Endothelial cell of umbilical vein (primary cell): ENCODE data around the gene SLC10A7. TPM values are rescaled to one million over a fixed set of nuclear protein-coding genes. Genes with fewer than 3 reads are reported as not detected.

Source experiments
- BruUV-seq: library from RNA; stranded (reverse); fragments of 400-500 nt; replicated peaks from 2 replicates; lab custom pipeline; 2021; lab: Mats Ljungman, UMichigan
- CTCF ChIA-PET: fragments of 300-600, 350-600 bp; sonication (Branson Sonifier 250); formaldehyde crosslinking; loops from one replicate; lab custom pipeline; 2021; ENCODE audit warnings: antibody characterized with exemption, inconsistent platforms; lab: Charles Lee
- POLR2A ChIA-PET: fragments of 300-600, 350-600 bp; sonication (Branson Sonifier 250); formaldehyde crosslinking; loops from one replicate; lab custom pipeline; 2021; ENCODE audit warnings: antibody characterized with exemption, inconsistent platforms; lab: Charles Lee
- DNase-seq: peaks from one replicate; pipeline ENCODE4 v3.0.0-alpha.2; 2011; ENCODE audit warnings: low read depth, low spot score
- FAIRE-seq: peaks from 2 replicates; lab custom pipeline; 2011; peaks lifted over from hg19 to GRCh38; lab: Jason Lieb, UNC
- H2AFZ ChIP-seq: 2 replicates; pipeline ENCODE4 v1.6.0; 2012; ENCODE audit warnings: low read depth, low read length, control low read depth, inconsistent platforms
- H3K27ac ChIP-seq: 2 replicates; pipeline ENCODE4 v1.5.1; 2011; ENCODE audit warnings: low read depth, mild to moderate bottlenecking, control low read depth, low read length, moderate library complexity; ENCODE audit not compliant: insufficient read depth
- H3K27me3 ChIP-seq, 2 experiments: 2 replicates each; pipeline versions ENCODE4 v1.6.0 to v1.6.1; 2011; ENCODE audit warnings: low read length in 2 of 2, mixed read lengths in 1 of 2; ENCODE audit not compliant: control insufficient read depth in 2 of 2, insufficient read depth in 2 of 2
- H3K36me3 ChIP-seq, 2 experiments: 2 replicates in 1 of 2; 3 replicates in 1 of 2; pipeline ENCODE4 v1.5.1; 2011; ENCODE audit warnings: low read length in 2 of 2, mild to moderate bottlenecking in 1 of 2, moderate library complexity in 1 of 2; ENCODE audit not compliant: control insufficient read depth in 2 of 2, insufficient read depth in 2 of 2; ENCODE audit errors: extremely low read depth in 1 of 2
- H3K4me1 ChIP-seq: 3 replicates; pipeline ENCODE4 v1.5.1; 2011; ENCODE audit warnings: mild to moderate bottlenecking, low read length; ENCODE audit not compliant: control insufficient read depth, insufficient read depth; ENCODE audit errors: extremely low read depth
- H3K4me2 ChIP-seq: 2 replicates; pipeline ENCODE4 v1.6.1; 2011; ENCODE audit warnings: low read length, control low read depth, mixed read lengths; ENCODE audit not compliant: insufficient read depth
- H3K4me3 ChIP-seq, 3 experiments: fragments of 200-600 bp in 1 of 3; sonication (generic), shearing (Covaris generic) in 1 of 3; replicated peaks in 1 of 3; 2 replicates each; pipeline ENCODE4 v1.5.1; 2011 to 2016; ENCODE audit warnings: control low read depth in 3 of 3, low read length in 3 of 3, mild to moderate bottlenecking in 2 of 3, inconsistent platforms in 1 of 3, low read depth in 1 of 3, moderate library complexity in 1 of 3; ENCODE audit not compliant: insufficient read depth in 1 of 3
- H3K79me2 ChIP-seq: 2 replicates; pipeline ENCODE4 v1.6.0; 2012; ENCODE audit warnings: low read length, inconsistent platforms; ENCODE audit not compliant: control insufficient read depth, insufficient read depth
- H3K9ac ChIP-seq: replicated peaks from 2 replicates; pipeline ENCODE3; 2011; ENCODE audit warnings: low read length, control low read depth; ENCODE audit not compliant: insufficient read depth; ENCODE audit errors: extremely low read depth
- H3K9me1 ChIP-seq: replicated peaks from 3 replicates; pipeline ENCODE4 v1.6.0; 2011; ENCODE audit warnings: mild to moderate bottlenecking, low read length; ENCODE audit not compliant: control insufficient read depth, insufficient read depth; ENCODE audit errors: extremely low read depth
- H3K9me3 ChIP-seq: replicated peaks from 2 replicates; pipeline ENCODE4 v1.5.1; 2012; ENCODE audit warnings: low read length, inconsistent platforms; ENCODE audit not compliant: control insufficient read depth, insufficient read depth
- H4K20me1 ChIP-seq: replicated peaks from 2 replicates; pipeline ENCODE3; 2011; ENCODE audit warnings: mild to moderate bottlenecking, low read length; ENCODE audit not compliant: control insufficient read depth, insufficient read depth; ENCODE audit errors: extremely low read depth
- CTCF ChIP-seq, 2 donors: IDR thresholded peaks; 1 replicate in 1 of 2; 2 replicates in 1 of 2; pipeline ENCODE4 v1.5.1; 2011; ENCODE audit warnings: low read length in 2 of 2, mild to moderate bottlenecking in 2 of 2, moderate library complexity in 2 of 2, control low read depth in 1 of 2, inconsistent platforms in 1 of 2, low read depth in 1 of 2; ENCODE audit not compliant: insufficient read depth in 1 of 2; ENCODE audit errors: extremely low read depth in 1 of 2
- EZH2 ChIP-seq: IDR thresholded peaks from 2 replicates; pipeline ENCODE4 v1.6.1; 2012; ENCODE audit warnings: borderline replicate concordance, low read depth, mild to moderate bottlenecking, moderate library complexity, low read length, inconsistent platforms; ENCODE audit not compliant: severe bottlenecking
- FOS ChIP-seq: IDR thresholded peaks from 2 replicates; pipeline ENCODE4 v1.6.1; 2011; ENCODE audit warnings: mild to moderate bottlenecking, low read length, moderate library complexity, borderline replicate concordance; ENCODE audit not compliant: insufficient read depth
- GATA2 ChIP-seq: IDR thresholded peaks from 2 replicates; pipeline ENCODE4 v1.7.0; 2011; ENCODE audit warnings: low read depth, mild to moderate bottlenecking, moderate library complexity, mixed read lengths, low read length; ENCODE audit not compliant: insufficient read length, insufficient read depth
- MAX ChIP-seq: IDR thresholded peaks from 2 replicates; pipeline ENCODE4 v1.6.1; 2011; ENCODE audit not compliant: insufficient read depth, insufficient read length
- POLR2A ChIP-seq: IDR thresholded peaks from 2 replicates; pipeline ENCODE4 v1.6.1; 2012; ENCODE audit warnings: low read depth, mild to moderate bottlenecking, control low read depth, low read length
- POLR2AphosphoS5 ChIP-seq: IDR thresholded peaks from 2 replicates; pipeline ENCODE4 v1.6.1; 2012; ENCODE audit warnings: low read depth, mild to moderate bottlenecking, control low read depth, low read length, moderate library complexity; ENCODE audit not compliant: insufficient read depth
- dilution Hi-C: fragments of 300-500 bp; cut with MboI; formaldehyde crosslinking; loops from one replicate; pipeline ENCODE4 v1.15.0; 2019; ENCODE audit warnings: low sequenced_read_pairs; ENCODE audit not compliant: extremely low pct_ligation_motif_present
- intact Hi-C: fragments of 100-400 bp; cut with micrococcal nuclease; formaldehyde crosslinking; loops from one replicate; pipeline ENCODE4 v1.10.0; 2022
- polyA plus RNA-seq, 4 experiments: library from polyadenylated mRNA; depleted of rRNA in 3 of 4; stranded (reverse) in 3 of 4; unstranded in 1 of 4; fragments of >200 nt; gene quantifications; 2 replicates each; pipeline versions ENCODE4 v1.2.1 to v1.2.3, GENCODE V29; 2011 to 2012; ENCODE audit warnings: missing spikeins in 1 of 4
- total RNA-seq: library from RNA; stranded (reverse); gene quantifications from 2 replicates; pipeline ENCODE4 v1.2.3, GENCODE V29; 2021

Gene SLC10A7
- total and polyA plus RNA-seq, 2 donors (not counting 3 experiments of a cell fraction or from before 2014, with no cell fraction given): 13.6 to 20.4 TPM

GRCh38 chr4:146498291-146498690 lies 23.4 kb downstream of the SLC10A7 start:
- H3K9me1 ChIP-seq: no peaks in the 10 kb centered on the region
- DNase-seq (no peak), FAIRE-seq (no peak)
- no peaks in the 10 kb centered on the region for H3K4me1 ChIP-seq
- dilution Hi-C loops (no loop called here), intact Hi-C loops (no loop called here)
- CTCF ChIA-PET: interaction anchor here (0.6 to 1.0 kb wide), 2 partner anchors 9 to 155 kb away, joined by 3 read pairs; no protein-coding TSS in a partner anchor
- H4K20me1 ChIP-seq: no peaks in the 10 kb centered on the region
- no peaks in the 10 kb centered on the region for H3K27me3 ChIP-seq
- H3K79me2 ChIP-seq: peaks cover 1% of the 10 kb centered on the region
- H2AFZ ChIP-seq: no peak overlapping the region
- H3K27ac ChIP-seq: no peak overlapping the region
- POLR2A ChIA-PET: no interaction called here
- peaks cover 0 to 3% of the 10 kb centered on the region in 2 experiments for H3K36me3 ChIP-seq
- no peak overlapping the region for H3K4me2 ChIP-seq
- no peak for TF ChIP-seq POLR2A
- BruUV-seq: no TSS peak
- no peak overlapping the region for H3K4me3 ChIP-seq
- H3K9me3 ChIP-seq: no peaks in the 10 kb centered on the region
- no peak overlapping the region for H3K9ac ChIP-seq

- Histone ChIP-seq H3K27ac (no peak overlapping the region), H3K9me3 (no peaks in the 10 kb centered on the region), H3K27me3 (no peaks in the 10 kb centered on the region), H3K4me3 (no peak overlapping the region), H3K9me1 (no peaks in the 10 kb centered on the region), H4K20me1 (no peaks in the 10 kb centered on the region), H2AFZ (no peak overlapping the region), H3K4me2 (no peak overlapping the region), H3K9ac (no peak overlapping the region), H3K4me1 (no peaks in the 10 kb centered on the region), H3K36me3 (no peaks in the 10 kb centered on the region), H3K79me2 (peaks cover 1% of the 10 kb centered on the region)
- FAIRE-seq: no peak
- no peak for DNase-seq
- TF ChIP-seq POLR2AphosphoS5 (no peak), EZH2 (no peak), FOS (no peak), CTCF (IDR thresholded peaks at IDR 0.05; ENCODE audit: extremely low read depth in 1 of 2, insufficient read depth in 1 of 2, low read depth in 1 of 2, low read length in 2 of 2) (no peak), POLR2A (no peak), MAX (no peak), GATA2 (peak; percentile 43)
- dilution Hi-C loops (no loop called here), intact Hi-C loops (no loop called here)
- BruUV-seq: no TSS peak
- ChIA-PET CTCF (interaction anchor here (0.9 to 2.7 kb wide), 3 partner anchors 16 to 152 kb away, joined by 4 to 7 read pairs (median 6); no protein-coding TSS in a partner anchor), POLR2A (no interaction called here)
Observed at GRCh38 chr4:146495269-146495668, 26.5 kb downstream of the SLC10A7 start.
